HG02870 (cell line): ENCODE data around the gene CRISP3.
"Not testable (repeated sequence)": the region's sequence is repeated elsewhere in the genome, so short reads cannot be mapped to it uniquely, and the experiment has no call there.

Source experiments
- ATAC-seq: cut with Tn5 transposase; IDR thresholded peaks from one replicate; pipeline ENCODE4 v1.9.1; 2021; ENCODE audit warnings: mild to moderate bottlenecking, moderate library complexity; ENCODE audit not compliant: unreplicated experiment

Gene CRISP3

GRCh38 chr6:49744259-49744658 lies at the start of gene CRISP3:
TSS of gene CRISP3 (minus strand) at chr6:49744388. CDS start at chr6:49744367, 21 bp downstream.
- no peak for ATAC-seq

GRCh38 chr6:49790341-49790740 lies 46.2 kb upstream of the CRISP3 start:
- ATAC-seq = no peak

- ATAC-seq = no peak
These were observed 43.0 kb upstream of the CRISP3 start, which contains the start of gene PGK2 for GRCh38 chr6:49787176-49787575. TSS of gene PGK2 (minus strand) at chr6:49787285. CDS start at chr6:49787187, 98 bp downstream.

GRCh38 chr6:49784272-49784671 lies 40.1 kb upstream of the CRISP3 start:
- no peak for ATAC-seq

- ATAC-seq = no peak
These were observed 38.5 kb upstream of the CRISP3 start for GRCh38 chr6:49782725-49783124.

GRCh38 chr6:49782293-49782692 lies 38.1 kb upstream of the CRISP3 start:
- no peak for ATAC-seq

- ATAC-seq = no peak
These were observed 32.3 kb upstream of the CRISP3 start for GRCh38 chr6:49776444-49776843.

GRCh38 chr6:49775043-49775442 lies 30.9 kb upstream of the CRISP3 start:
- no peak for ATAC-seq

GRCh38 chr6:49772285-49772684 lies 28.1 kb upstream of the CRISP3 start:
- no peak for ATAC-seq

- no peak for ATAC-seq
These were observed 22.6 kb upstream of the CRISP3 start for GRCh38 chr6:49766762-49767161.

GRCh38 chr6:49764571-49765236 lies 20.5 kb upstream of the CRISP3 start:
- no peak for ATAC-seq

GRCh38 chr6:49743429-49743828 lies 759 bp downstream of the CRISP3 start:
- ATAC-seq = no peak

GRCh38 chr6:49739423-49739822 lies 4.8 kb downstream of the CRISP3 start:
- no peak for ATAC-seq

- ATAC-seq = no peak
These were observed 8.1 kb downstream of the CRISP3 start for GRCh38 chr6:49736017-49736508.

GRCh38 chr6:49733680-49734079 lies 10.5 kb downstream of the CRISP3 start:
- no peak for ATAC-seq

- ATAC-seq = no peak
These were observed 11.4 kb downstream of the CRISP3 start for GRCh38 chr6:49732781-49733180.

GRCh38 chr6:49730251-49730650 lies 13.9 kb downstream of the CRISP3 start:
- no peak for ATAC-seq

- ATAC-seq = not testable (repeated sequence)
These were observed 20.3 kb downstream of the CRISP3 start for GRCh38 chr6:49723917-49724316.

GRCh38 chr6:49721297-49721696 lies 22.9 kb downstream of the CRISP3 start:
- ATAC-seq = no peak

GRCh38 chr6:49720372-49720771 lies 23.8 kb downstream of the CRISP3 start:
- ATAC-seq = no peak

GRCh38 chr6:49713346-49713745 lies 30.8 kb downstream of the CRISP3 start, which contains the start of gene CRISP2:
TSS of gene CRISP2 (minus strand) at chr6:49713543. CDS start at chr6:49709196, 4,347 bp downstream.
- ATAC-seq = no peak

GRCh38 chr6:49698478-49698877 lies 45.7 kb downstream of the CRISP3 start:
- no peak for ATAC-seq

GRCh38 chr6:49693512-49693911 lies 50.7 kb downstream of the CRISP3 start:
- ATAC-seq = no peak
